Ascending aorta (tissue), 2 donors: ENCODE data around the gene WSCD2. TPM values are rescaled to one million over a fixed set of nuclear protein-coding genes. Genes with fewer than 3 reads are reported as not detected.

Source experiments
- DNase-seq, 2 donors: peaks; one replicate each; pipeline ENCODE4 v3.0.0-alpha.2; 2019; ENCODE audit warnings: low spot score in 2 of 2
- H3K27ac ChIP-seq, 2 donors: fragments of 200-600 bp; sonication (generic); one replicate each; pipeline ENCODE4 v1.5.1; 2016 to 2017; ENCODE audit warnings: mild to moderate bottlenecking in 1 of 2
- H3K27me3 ChIP-seq: fragments of 200-600 bp; sonication (generic); one replicate; pipeline ENCODE4 v1.5.1; 2017
- H3K36me3 ChIP-seq, 2 donors: fragments of 200-600 bp; sonication (generic); one replicate each; pipeline ENCODE4 v1.5.1; 2016
- H3K4me1 ChIP-seq, 2 donors: fragments of 200-600 bp; sonication (generic); one replicate each; pipeline ENCODE4 v1.5.1; 2016 to 2017; ENCODE audit warnings: mild to moderate bottlenecking in 1 of 2
- H3K4me3 ChIP-seq, 2 donors: fragments of 200-600 bp; sonication (generic); one replicate each; pipeline ENCODE4 v1.5.1; 2016 to 2017; ENCODE audit warnings: mild to moderate bottlenecking in 1 of 2
- H3K9me3 ChIP-seq, 2 donors: fragments of 200-600 bp; sonication (generic); one replicate each; pipeline ENCODE4 v1.5.1; 2016
- CTCF ChIP-seq, 3 experiments: fragments of 200-600 bp in 2 of 3; fragments of 450-650 bp in 1 of 3; sonication (generic) in 2 of 3; IDR thresholded peaks; one replicate each; pipeline ENCODE4 v1.5.1; 2016 to 2019; ENCODE audit warnings: antibody characterized with exemption in 3 of 3, mild to moderate bottlenecking in 1 of 3, moderate library complexity in 1 of 3
- intact Hi-C: fragments of 100-400 bp; cut with DNase I; formaldehyde crosslinking; loops from one replicate; pipeline ENCODE4 v1.15.1; 2023
- total RNA-seq: library from RNA; depleted of rRNA; stranded (reverse); fragments of >200 nt; gene quantifications from one replicate; pipeline ENCODE4 v1.1.0, GENCODE V29; 2016

Gene WSCD2
- total RNA-seq, 1 donor from 2014 or later, result 3.5 TPM

GRCh38 chr12:108194585-108194984 is 65.5 kb downstream of the WSCD2 start:
- intact Hi-C loops, result loop anchor here (2.0 to 5.0 kb wide), 2 partner anchors 62 to 202 kb away; no protein-coding TSS in a partner anchor
- TF ChIP-seq CTCF (IDR thresholded peaks at IDR 0.05), result no peak
- Histone ChIP-seq H3K4me1 (peaks cover 0 to 5% of the 10 kb centered on the region in 2 donors), H3K27ac (no peak overlapping the region), H3K27me3 (no peaks in the 10 kb centered on the region), H3K36me3 (no peaks in the 10 kb centered on the region), H3K4me3 (no peak overlapping the region), H3K9me3 (no peaks in the 10 kb centered on the region)
- DNase-seq, result no peak

- intact Hi-C loops, result no loop called here
- Histone ChIP-seq H3K27me3 (no peaks in the 10 kb centered on the region), H3K27ac (no peak overlapping the region), H3K36me3 (no peaks in the 10 kb centered on the region), H3K9me3 (no peaks in the 10 kb centered on the region), H3K4me1 (no peaks in the 10 kb centered on the region), H3K4me3 (no peak overlapping the region)
- no peak for TF ChIP-seq CTCF (IDR thresholded peaks at IDR 0.05)
- no peak for DNase-seq
Measured at GRCh38 chr12:108196319-108196718, 67.2 kb downstream of the WSCD2 start.

GRCh38 chr12:108196921-108197320 is 67.8 kb downstream of the WSCD2 start:
- intact Hi-C loops, result no loop called here
- H3K9me3 ChIP-seq, result no peaks in the 10 kb centered on the region
- DNase-seq, result no peak
- H3K27me3 ChIP-seq, result no peaks in the 10 kb centered on the region
- no peaks in the 10 kb centered on the region for H3K4me1 ChIP-seq
- no peak overlapping the region for H3K4me3 ChIP-seq
- no peaks in the 10 kb centered on the region for H3K36me3 ChIP-seq
- TF ChIP-seq CTCF (IDR thresholded peaks at IDR 0.05), result no peak
- no peak overlapping the region for H3K27ac ChIP-seq

- TF ChIP-seq CTCF (IDR thresholded peaks at IDR 0.05), result no peak
- Histone ChIP-seq H3K36me3 (no peaks in the 10 kb centered on the region), H3K27me3 (no peaks in the 10 kb centered on the region), H3K9me3 (no peaks in the 10 kb centered on the region), H3K27ac (no peak overlapping the region), H3K4me1 (no peaks in the 10 kb centered on the region), H3K4me3 (no peak overlapping the region)
- DNase-seq, result no peak
- intact Hi-C loops, result no loop called here
Measured at GRCh38 chr12:108198043-108198442, 69.0 kb downstream of the WSCD2 start.

- no peak overlapping the region for H3K4me3 ChIP-seq
- H3K9me3 ChIP-seq, result no peaks in the 10 kb centered on the region
- no peak overlapping the region for H3K27ac ChIP-seq
- DNase-seq, result no peak
- no peak for TF ChIP-seq CTCF (IDR thresholded peaks at IDR 0.05)
- no peaks in the 10 kb centered on the region for H3K36me3 ChIP-seq
- intact Hi-C loops, result no loop called here
- H3K4me1 ChIP-seq, result no peaks in the 10 kb centered on the region
- H3K27me3 ChIP-seq, result no peaks in the 10 kb centered on the region
Measured at GRCh38 chr12:108199106-108199505, 70.0 kb downstream of the WSCD2 start.

- no peak for TF ChIP-seq CTCF (IDR thresholded peaks at IDR 0.05)
- no peak overlapping the region for H3K4me3 ChIP-seq
- H3K4me1 ChIP-seq, result no peaks in the 10 kb centered on the region
- no peaks in the 10 kb centered on the region for H3K36me3 ChIP-seq
- intact Hi-C loops, result no loop called here
- no peaks in the 10 kb centered on the region for H3K9me3 ChIP-seq
- DNase-seq, result no peak
- no peaks in the 10 kb centered on the region for H3K27me3 ChIP-seq
- no peak overlapping the region for H3K27ac ChIP-seq
Measured at GRCh38 chr12:108201808-108202207, 72.7 kb downstream of the WSCD2 start.
